Mesenteric fat pad (tissue), 1 donor: ENCODE results near the gene THBS2. TPM values are rescaled to one million over a fixed set of nuclear protein-coding genes. Genes with fewer than 3 reads are reported as not detected.
"Not testable (repeated sequence)": the region's sequence is repeated elsewhere in the genome, so short reads cannot be mapped to it uniquely, and the experiment has no call there.

Experiments used
- DNase-seq: peaks from one replicate; pipeline ENCODE4 v3.0.0-alpha.2; 2020; ENCODE audit warnings: low spot score
- total RNA-seq: library from RNA; stranded (reverse); fragmentation: NEBNext Ultra II Directional; extraction: Animal tissue kit (Norgen Biotek cat#: 25700); gene quantifications from one replicate; pipeline ENCODE4 v1.2.1, GENCODE V29; 2021
- donor health status: DM: yes; HTN: yes; CAD: no.

Gene THBS2
- total RNA-seq, 1 donor from 2014 or later: 270 TPM

GRCh38 chr6:169273511-169273910, 19.9 kb upstream of the THBS2 start:
- DNase-seq: no peak

DNA sequence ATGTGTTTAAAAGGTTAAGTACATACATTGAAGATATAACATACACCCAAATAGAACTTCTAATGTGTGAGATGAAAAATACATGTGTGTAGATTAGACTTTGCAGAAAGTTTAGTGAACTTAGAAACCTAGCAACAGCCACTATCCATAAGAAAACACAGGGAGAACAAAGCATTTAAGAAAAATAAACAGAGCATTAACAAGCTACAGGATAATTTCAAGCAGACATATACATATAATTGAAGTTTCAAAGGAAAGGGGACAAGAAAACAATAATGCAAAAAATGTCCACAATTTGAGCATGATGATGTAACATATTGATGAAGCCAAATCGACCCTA, 18.2 kb upstream of the THBS2 start:
- DNase-seq: no peak

DNA sequence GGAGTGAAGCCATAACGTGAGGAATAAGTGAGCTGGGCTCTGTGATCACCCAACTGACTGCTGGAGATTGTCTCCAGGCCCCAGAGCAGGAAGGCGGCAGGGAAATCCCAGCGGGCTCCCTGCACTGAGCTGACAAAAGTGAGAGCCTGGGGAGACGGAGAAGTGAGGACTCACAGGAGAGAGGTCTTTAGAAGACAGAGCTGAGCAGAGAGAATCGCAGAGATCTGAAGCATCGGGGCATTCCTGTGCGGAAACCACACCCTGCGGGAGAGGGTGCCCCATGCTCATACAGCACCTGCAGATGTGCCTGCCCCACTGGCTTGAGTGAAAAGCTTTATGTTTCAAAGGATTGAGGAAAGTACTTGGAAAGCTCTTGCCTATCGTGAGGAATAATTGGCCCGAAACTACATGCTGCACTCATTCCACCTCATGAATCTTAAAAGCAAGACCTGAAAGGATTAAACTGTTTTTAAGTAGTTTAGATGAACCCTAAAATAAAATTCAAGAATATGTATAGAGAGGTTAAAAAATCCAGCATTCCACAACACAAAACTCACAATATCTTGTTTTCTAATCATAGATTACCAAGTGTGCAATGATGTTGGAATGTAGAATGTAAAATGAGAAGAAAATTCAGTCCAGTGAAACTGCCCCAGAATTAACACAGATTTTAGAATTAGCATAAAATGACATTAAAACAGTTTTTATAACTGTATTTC, 17.7 kb upstream of the THBS2 start:
- DNase-seq: no peak

- DNase-seq: not testable (repeated sequence)
These were observed 16.4 kb upstream of the THBS2 start for GRCh38 chr6:169270077-169270380.

DNA sequence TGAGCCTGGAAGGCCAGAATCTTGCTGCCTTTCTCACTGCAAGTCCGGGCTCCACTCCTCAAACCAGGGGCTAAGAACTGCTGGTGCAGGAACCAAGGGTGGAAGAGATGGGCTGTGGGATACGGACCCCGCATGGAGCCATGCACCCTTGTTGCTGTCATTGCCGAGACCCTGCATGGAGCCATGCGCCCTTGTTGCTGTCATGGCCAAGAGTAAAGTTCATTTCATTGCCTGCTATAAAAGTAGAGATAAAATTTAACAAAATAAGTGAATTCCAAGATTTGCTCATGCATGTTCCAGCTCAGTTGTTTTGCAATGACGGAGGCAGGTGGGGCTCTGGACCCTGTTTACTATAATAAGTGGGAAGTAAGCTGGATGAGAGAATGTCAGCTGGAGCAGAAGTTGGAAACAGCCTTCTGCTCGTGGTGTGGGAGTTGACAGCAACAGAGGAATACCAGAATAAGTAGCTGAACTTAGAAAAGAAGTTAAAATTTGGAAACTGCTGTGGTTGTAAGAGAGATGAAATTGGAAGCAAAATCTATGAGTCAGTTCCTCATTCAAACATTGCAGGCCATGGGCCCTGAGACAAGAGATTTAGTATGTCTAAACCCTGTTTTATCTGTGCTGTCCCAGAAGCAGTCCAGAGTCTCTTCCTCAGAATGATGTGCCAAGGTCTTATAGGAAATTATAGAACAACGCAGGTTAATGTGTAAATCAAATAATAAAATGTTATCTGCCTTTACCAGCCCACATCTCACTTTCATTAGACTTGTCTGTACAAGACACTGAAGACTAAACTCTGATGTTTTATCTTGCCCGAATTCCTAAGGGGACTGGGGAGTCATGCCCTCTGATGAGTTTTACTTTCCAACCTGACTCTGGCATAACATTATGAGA, 15.8 kb upstream of the THBS2 start:
- no peak for DNase-seq

- no peak for DNase-seq
These were observed 14.6 kb upstream of the THBS2 start for GRCh38 chr6:169268276-169268675.

- DNase-seq: no peak
These were observed 13.3 kb upstream of the THBS2 start for GRCh38 chr6:169266746-169267591.

DNA sequence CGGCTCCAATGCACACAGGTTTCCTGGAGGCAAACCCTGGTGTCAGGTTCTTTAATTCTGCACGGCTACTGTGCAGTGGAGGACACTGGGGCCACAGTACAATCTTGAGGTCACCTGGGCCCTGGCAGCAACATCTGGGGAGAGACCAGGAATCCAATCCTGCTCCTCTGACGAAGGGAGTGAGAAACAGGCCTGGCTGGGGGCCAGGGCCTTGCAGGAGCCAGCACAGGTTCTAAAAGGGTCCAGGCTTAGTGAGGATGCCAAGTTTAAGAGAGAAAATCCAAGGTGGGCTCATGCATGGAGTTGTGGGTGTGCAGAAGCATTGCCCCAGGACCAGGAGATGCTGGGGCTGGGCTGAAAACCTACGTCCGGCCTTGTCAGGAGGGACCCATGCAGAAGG, 12.6 kb upstream of the THBS2 start:
- no peak for DNase-seq

DNA sequence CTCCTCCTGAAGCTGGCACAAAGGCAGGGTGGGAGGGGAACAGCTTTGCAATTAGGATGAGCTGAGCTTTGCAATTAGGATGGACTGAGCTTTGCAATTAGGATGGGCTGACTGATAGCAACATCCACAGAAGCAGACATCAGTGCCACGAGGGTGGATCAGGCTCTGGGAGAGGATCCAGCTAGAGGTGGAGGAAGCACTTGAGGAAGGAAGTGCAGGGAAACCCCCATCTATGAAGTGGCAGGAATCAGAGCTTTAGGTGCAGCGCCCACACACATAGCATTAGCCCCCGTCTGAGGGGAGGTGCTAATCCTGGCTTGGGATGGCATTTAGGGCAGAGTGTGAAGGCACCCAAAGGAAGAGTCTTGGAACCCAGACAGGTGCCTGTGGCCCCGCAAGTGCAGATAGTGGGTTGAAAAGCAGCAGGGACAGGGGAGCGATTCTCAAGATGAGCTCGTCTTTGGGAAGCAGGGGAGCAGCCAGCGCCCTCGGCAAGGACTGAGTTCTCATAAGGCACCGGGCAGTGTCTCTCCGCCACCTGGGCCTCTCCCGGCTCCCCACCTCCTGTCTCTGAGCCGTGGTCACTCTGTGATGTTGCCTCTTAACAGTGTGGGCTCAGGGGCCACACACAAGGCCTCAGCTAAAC, 12.0 kb upstream of the THBS2 start:
- no peak for DNase-seq

DNA sequence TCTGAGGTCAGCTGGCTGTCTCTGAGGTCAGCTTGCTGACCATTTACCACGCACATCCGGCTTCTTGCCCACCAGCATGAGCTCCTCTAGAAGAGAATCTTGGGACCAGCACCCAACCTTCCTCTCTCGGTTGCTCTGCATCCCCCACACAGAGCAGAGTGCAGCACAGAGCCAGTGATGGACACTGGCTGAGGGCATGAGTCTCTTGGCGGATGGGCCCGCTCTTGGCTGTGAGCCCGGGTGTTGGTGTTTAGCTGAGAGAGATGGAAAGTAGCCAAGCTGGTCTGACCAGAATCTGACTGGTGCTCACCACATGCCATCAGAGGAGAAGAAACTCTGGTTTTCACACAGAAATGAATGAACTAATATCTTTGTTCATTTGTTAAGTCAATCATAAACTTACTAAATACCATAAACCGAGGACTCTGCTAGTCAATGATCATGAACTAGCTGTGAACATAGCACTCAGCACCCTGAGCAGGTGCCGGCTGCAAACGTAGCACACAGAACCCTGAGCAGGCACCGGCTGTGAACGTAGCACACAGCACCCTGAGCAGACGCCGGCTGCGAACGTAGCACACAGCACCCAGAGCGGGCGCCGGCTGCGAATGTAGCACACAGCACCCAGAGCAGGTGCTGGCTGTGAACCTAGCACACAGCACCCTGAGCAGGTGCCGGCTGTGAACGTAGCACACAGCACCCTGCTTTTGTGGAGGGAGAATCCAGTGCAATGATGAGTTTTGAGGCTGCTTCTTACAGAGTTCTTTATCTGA, 10.4 kb upstream of the THBS2 start:
- no peak for DNase-seq

GRCh38 chr6:169263374-169263773, 9.7 kb upstream of the THBS2 start:
- DNase-seq: no peak

DNA sequence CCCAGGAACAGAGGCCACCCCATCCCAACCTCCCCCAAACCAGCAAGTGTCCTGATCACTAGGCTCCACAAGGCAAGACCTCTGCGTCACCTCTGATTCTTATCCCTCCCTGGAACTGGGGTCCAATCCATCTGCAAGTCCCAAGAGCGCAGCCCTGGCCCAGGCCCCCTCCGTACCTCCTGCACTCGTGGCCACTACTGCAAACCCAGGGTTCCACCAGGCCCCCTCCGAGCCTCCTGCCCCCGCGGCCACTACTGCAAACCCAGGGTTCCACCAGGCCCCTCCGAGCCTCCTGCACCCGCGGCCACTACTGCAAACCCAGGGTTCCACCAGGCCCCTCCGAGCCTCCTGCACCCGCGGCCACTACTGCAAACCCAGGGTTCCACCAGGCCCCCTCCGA, 9.0 kb upstream of the THBS2 start:
- DNase-seq: not testable (repeated sequence)

DNA sequence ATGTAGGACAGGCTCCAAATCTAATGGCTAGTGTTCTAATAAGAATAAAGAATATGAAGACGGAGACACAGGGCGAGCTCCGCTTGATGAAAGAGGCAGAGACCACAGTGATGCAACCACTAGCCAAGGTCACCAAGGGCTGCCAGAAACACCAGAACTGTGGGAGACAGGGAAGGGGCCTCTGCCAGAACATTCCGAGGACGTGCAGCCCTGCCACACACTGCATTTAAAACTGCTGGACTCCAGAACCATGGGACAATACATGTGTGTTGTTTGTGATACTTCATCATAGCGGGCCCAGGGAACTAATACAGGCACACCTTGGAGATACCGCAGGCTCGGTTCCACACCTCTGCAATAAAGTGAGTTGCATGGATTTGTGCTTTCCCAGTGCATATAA, 2.9 kb upstream of the THBS2 start:
- no peak for DNase-seq

DNA sequence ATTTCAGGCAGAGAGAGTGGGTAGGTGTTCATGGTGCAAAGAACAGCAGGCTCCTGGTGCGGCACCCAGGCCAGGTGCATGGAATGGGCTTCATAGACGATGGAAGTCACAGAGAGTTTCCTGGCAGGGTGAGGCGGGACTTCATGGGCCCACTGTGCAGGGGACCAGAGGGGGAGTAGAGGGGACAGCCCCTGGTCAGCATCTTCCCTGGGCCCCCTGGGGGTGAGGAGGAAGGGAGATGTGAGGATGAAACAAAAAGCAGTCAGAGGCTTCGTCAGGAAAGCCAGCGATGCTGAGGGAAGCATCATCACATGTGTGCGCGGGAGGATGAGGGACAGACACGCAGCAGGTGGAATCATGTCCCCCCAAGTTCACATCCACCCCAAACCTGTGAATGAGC, 2.4 kb upstream of the THBS2 start:
- DNase-seq: no peak

GRCh38 chr6:169255643-169256042, 2.0 kb upstream of the THBS2 start:
- DNase-seq: no peak

- DNase-seq: no peak
These were observed 1.0 kb upstream of the THBS2 start for GRCh38 chr6:169254456-169255316.

DNA sequence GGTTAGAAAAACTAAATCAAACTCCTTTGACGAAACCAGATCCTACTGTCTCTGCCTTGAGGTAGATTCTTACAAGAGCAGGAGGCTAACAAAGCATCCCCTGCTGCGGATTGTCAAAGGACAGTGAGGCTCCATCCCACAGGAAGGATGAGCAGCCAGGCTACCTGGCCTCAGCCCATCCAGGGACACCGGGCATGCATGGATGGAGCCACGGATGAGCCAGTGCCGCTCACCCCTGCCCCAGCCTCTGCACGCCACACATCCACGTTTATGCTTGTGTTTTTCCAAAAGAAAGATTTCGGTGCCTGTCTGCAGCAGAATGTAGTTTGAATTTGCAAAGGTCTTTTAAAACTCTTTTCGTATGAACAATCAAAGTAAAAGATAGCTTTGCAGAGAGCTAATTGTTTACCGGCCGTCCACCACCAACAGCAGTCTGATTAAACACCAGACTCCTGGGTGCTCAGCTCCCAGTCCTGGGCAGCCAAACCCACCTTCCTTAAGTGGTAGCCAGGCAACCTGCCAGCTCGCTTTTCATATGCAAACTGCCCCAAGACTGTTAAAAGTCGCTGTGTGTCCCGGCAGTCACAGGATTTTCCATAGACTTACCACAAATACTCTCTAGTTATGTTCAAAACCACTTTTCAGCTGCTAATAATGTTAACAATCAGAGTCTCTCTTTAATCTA, 999 bp downstream of the THBS2 start:
- no peak for DNase-seq

DNA sequence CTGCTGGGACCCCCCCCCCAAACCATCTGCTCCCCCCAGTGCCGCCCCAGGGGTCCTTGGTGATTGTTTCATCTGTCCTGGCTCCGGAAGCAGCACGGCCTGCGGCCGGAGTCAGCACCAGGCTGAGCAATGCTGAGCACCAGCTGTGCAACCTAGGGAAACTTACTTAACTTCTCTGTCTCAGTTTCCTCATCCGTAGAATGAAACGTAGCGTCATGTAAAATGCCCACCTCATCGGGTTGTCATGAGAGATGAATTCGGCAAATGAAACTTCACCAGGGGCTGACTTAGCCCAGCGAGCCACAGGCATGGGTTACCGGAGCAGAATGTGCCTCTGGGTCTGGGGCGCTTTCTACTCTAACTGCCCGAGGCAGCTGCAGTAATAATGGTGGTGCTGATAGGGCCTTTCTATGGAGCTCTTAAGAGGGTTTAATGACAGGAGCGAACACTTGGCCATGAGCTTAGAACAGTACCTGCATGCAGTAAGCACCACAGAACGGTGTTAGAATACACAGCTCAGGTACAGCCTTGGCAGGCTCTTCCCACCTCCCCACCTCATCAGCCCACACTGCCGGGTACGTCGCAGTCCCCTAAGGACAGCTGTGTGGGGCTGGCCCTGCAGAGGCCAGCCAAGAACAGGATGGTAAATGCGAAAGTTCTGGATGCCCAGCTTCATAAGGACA, 1.7 kb downstream of the THBS2 start:
- no peak for DNase-seq
